GM23338 (cell line): Measurements from ENCODE around the gene LST1. TPM values are rescaled to one million over a fixed set of nuclear protein-coding genes. Genes with fewer than 3 reads are reported as not detected.

ENCODE experiments used
- ATAC-seq: fragments of 200-7000 bp; cut with Tn5 transposase; 3 replicates; pipeline ENCODE4 v1.9.1; 2020
- DNase-seq: peaks from one replicate; pipeline ENCODE4 v3.0.0-alpha.2; 2015; ENCODE audit warnings: low spot score
- H2AFZ ChIP-seq: fragments of 200-600 bp; sonication (generic); 2 replicates; pipeline ENCODE4 v1.8.0; 2016; ENCODE audit warnings: antibody characterized with exemption, mild to moderate bottlenecking, moderate library complexity
- H3F3A ChIP-seq: fragments of 200-600 bp; sonication (generic); replicated peaks from 2 replicates; pipeline ENCODE4 v1.8.0; 2017; ENCODE audit warnings: antibody characterized with exemption, mixed run types, low read depth
- H3K27ac ChIP-seq: fragments of 200-600 bp; sonication (generic); 2 replicates; pipeline ENCODE4 v1.6.1; 2016; ENCODE audit warnings: low read depth
- H3K27me3 ChIP-seq: fragments of 200-600 bp; sonication (generic); 2 replicates; pipeline ENCODE4 v1.8.0; 2016; ENCODE audit warnings: mild to moderate bottlenecking, mixed run types, moderate library complexity; ENCODE audit not compliant: insufficient read depth
- H3K36me3 ChIP-seq: fragments of 200-600 bp; sonication (generic); 2 replicates; pipeline ENCODE4 v1.8.0; 2016; ENCODE audit warnings: mild to moderate bottlenecking; ENCODE audit not compliant: insufficient read depth
- H3K4me1 ChIP-seq: fragments of 200-600 bp; sonication (generic); 2 replicates; pipeline ENCODE4 v1.8.0; 2016; ENCODE audit warnings: mild to moderate bottlenecking, moderate library complexity; ENCODE audit not compliant: insufficient read depth
- H3K4me2 ChIP-seq: fragments of 200-600 bp; sonication (generic); 2 replicates; pipeline ENCODE4 v1.7.1; 2017; ENCODE audit warnings: mixed run types
- H3K4me3 ChIP-seq: fragments of 200-600 bp; sonication (generic); 2 replicates; pipeline ENCODE4 v1.6.1; 2016; ENCODE audit warnings: mixed run types
- H3K79me2 ChIP-seq: fragments of 200-600 bp; sonication (generic); replicated peaks from 2 replicates; pipeline ENCODE4 v1.8.0; 2017; ENCODE audit warnings: mild to moderate bottlenecking; ENCODE audit not compliant: insufficient read depth
- H3K9me2 ChIP-seq: fragments of 200-600 bp; sonication (generic); 2 replicates; pipeline ENCODE4 v1.8.0; 2017; ENCODE audit not compliant: insufficient read depth
- H4K20me1 ChIP-seq: fragments of 200-600 bp; sonication (generic); replicated peaks from 2 replicates; pipeline ENCODE4 v1.8.0; 2017; ENCODE audit warnings: mild to moderate bottlenecking; ENCODE audit not compliant: insufficient read depth
- H3K27ac Mint-ChIP-seq: 2 replicates; pipeline ENCODE4 v1.8.0; 2020; ENCODE audit warnings: inconsistent platforms, mild to moderate bottlenecking, moderate library complexity, mixed read lengths
- H3K27me3 Mint-ChIP-seq: 3 replicates; pipeline ENCODE4 v1.8.0; 2022; ENCODE audit warnings: low read depth, mild to moderate bottlenecking, moderate library complexity, mixed read lengths, inconsistent platforms; ENCODE audit not compliant: insufficient read depth, poor library complexity
- H3K36me3 Mint-ChIP-seq: 3 replicates; pipeline ENCODE4 v1.8.0; 2021; ENCODE audit warnings: low read depth, mild to moderate bottlenecking, inconsistent platforms, moderate library complexity, mixed read lengths
- H3K4me1 Mint-ChIP-seq: 3 replicates; pipeline ENCODE4 v1.8.0; 2020; ENCODE audit warnings: mild to moderate bottlenecking, inconsistent platforms, mixed read lengths
- H3K4me3 Mint-ChIP-seq: 3 replicates; pipeline ENCODE4 v1.8.0; 2021; ENCODE audit warnings: moderate library complexity, mild to moderate bottlenecking, inconsistent platforms, mixed read lengths
- H3K9me3 Mint-ChIP-seq: 3 replicates; pipeline ENCODE4 v1.8.0; 2020; ENCODE audit warnings: moderate library complexity, mild to moderate bottlenecking, inconsistent platforms, mixed read lengths
- ETS1 ChIP-seq: IDR thresholded peaks from 2 replicates; pipeline ENCODE4 v1.6.1; 2016; ENCODE audit warnings: antibody characterized with exemption
- EZH2 ChIP-seq: fragments of 200-600 bp; sonication (generic); IDR thresholded peaks from one replicate; pipeline ENCODE4 v1.8.0; 2017; ENCODE audit warnings: antibody characterized with exemption, mild to moderate bottlenecking, low read depth; ENCODE audit not compliant: unreplicated experiment
- EZH2phosphoT487 ChIP-seq: fragments of 200-600 bp; sonication (generic); IDR thresholded peaks from one replicate; pipeline ENCODE4 v1.8.1; 2018; ENCODE audit warnings: antibody characterized with exemption; ENCODE audit not compliant: unreplicated experiment
- JUNB ChIP-seq: IDR thresholded peaks from one replicate; pipeline ENCODE4 v1.6.1; 2016; ENCODE audit warnings: antibody characterized with exemption; ENCODE audit not compliant: unreplicated experiment
- NANOG ChIP-seq: IDR thresholded peaks from 2 replicates; pipeline ENCODE4 v1.6.1; 2016; ENCODE audit warnings: antibody characterized with exemption, borderline replicate concordance
- POLR2AphosphoS5 ChIP-seq: IDR thresholded peaks from 2 replicates; pipeline ENCODE4 v1.6.1; 2016; ENCODE audit warnings: antibody characterized with exemption, low read depth
- REST ChIP-seq: IDR thresholded peaks from one replicate; pipeline ENCODE4 v1.6.1; 2018; ENCODE audit warnings: antibody characterized with exemption; ENCODE audit not compliant: unreplicated experiment
- ZNF114 ChIP-seq: fragments of 250-450 bp; sonication (Bioruptor Pico); IDR thresholded peaks from 2 replicates; pipeline ENCODE4 v1.5.0; 2020; ENCODE audit warnings: mild to moderate bottlenecking, moderate library complexity
- ZNF331 ChIP-seq: fragments of 250-450 bp; sonication (Bioruptor Pico); IDR thresholded peaks from 2 replicates; pipeline ENCODE4 v1.5.0; 2020; ENCODE audit warnings: low read depth, mild to moderate bottlenecking, moderate library complexity
- ZNF462 ChIP-seq: fragments of 250-450 bp; sonication (Bioruptor Pico); IDR thresholded peaks from 2 replicates; pipeline ENCODE4 v1.5.0; 2020; ENCODE audit warnings: mild to moderate bottlenecking, moderate library complexity
- polyA plus RNA-seq: library from polyadenylated mRNA; unstranded; fragments of >200 nt; fragmentation: Nextera tagmentation; extraction: Ambion mirVana; gene quantifications from 2 replicates; pipeline ENCODE4 v1.2.1, GENCODE V29; 2016
- total RNA-seq: library from RNA; depleted of rRNA; stranded (reverse); fragments of >200 nt; shearing (Covaris generic); gene quantifications from 2 replicates; pipeline ENCODE4 v1.2.3, GENCODE V29; 2014

LST1 gene
- total and polyA plus RNA-seq, 2 experiments from 2014 or later: 0.37 TPM; not detected in 1

GRCh38 chr6:31630177-31630934 is 44.3 kb downstream of the LST1 start:
- no peak for TF ChIP-seq ZNF114 (CRISPR knock-in tag)
- TF ChIP-seq ZNF331: no peak
- no peak for TF ChIP-seq NANOG
- TF ChIP-seq EZH2: no peak
- TF ChIP-seq ZNF462 (CRISPR knock-in tag): no peak
- Histone ChIP-seq H3K4me3 (no peak overlapping the region), H3K27ac (no peak overlapping the region), H2AFZ (no peak overlapping the region), H3K4me2 (no peak overlapping the region), H3K9me2 (no peaks in the 10 kb centered on the region), H3K4me1 (no peaks in the 10 kb centered on the region), H3K36me3 (peaks cover 80% of the 10 kb centered on the region), H3K27me3 (no peaks in the 10 kb centered on the region), H4K20me1 (peaks cover 49% of the 10 kb centered on the region), H3K79me2 (peaks cover 40% of the 10 kb centered on the region), H3F3A (peaks cover 68% of the 10 kb centered on the region)
- no peaks in the 10 kb centered on the region for H3K4me1 Mint-ChIP-seq
- peaks cover 11% of the 10 kb centered on the region for H3K27me3 Mint-ChIP-seq
- H3K27ac Mint-ChIP-seq: no peak overlapping the region
- no peak for ATAC-seq
- no peaks in the 10 kb centered on the region; the same call in 2 of the 3 replicates for H3K9me3 Mint-ChIP-seq
- no peak overlapping the region; the same call in 2 of the 3 replicates for H3K4me3 Mint-ChIP-seq
- H3K36me3 Mint-ChIP-seq: peaks cover 99% of the 10 kb centered on the region
- no peak for DNase-seq

- Mint-ChIP-seq H3K27ac (no peak overlapping the region), H3K27me3 (peaks cover 6% of the 10 kb centered on the region), H3K9me3 (no peaks in the 10 kb centered on the region; the same call in 2 of the 3 replicates), H3K36me3 (peaks cover 99% of the 10 kb centered on the region), H3K4me1 (no peaks in the 10 kb centered on the region), H3K4me3 (no peak overlapping the region)
- peaks cover 78% of the 10 kb centered on the region for H3K36me3 ChIP-seq
- H3K9me2 ChIP-seq: no peaks in the 10 kb centered on the region
- H3K27ac ChIP-seq: no peak overlapping the region
- DNase-seq (no peak), ATAC-seq (no peak)
- peaks cover 67% of the 10 kb centered on the region for H3F3A ChIP-seq
- no peak overlapping the region for H2AFZ ChIP-seq
- H3K79me2 ChIP-seq: peaks cover 32% of the 10 kb centered on the region
- H3K4me3 ChIP-seq: no peak overlapping the region
- no peaks in the 10 kb centered on the region for H3K27me3 ChIP-seq
- no peaks in the 10 kb centered on the region for H3K4me1 ChIP-seq
- H3K4me2 ChIP-seq: no peak overlapping the region
- H4K20me1 ChIP-seq: peaks cover 49% of the 10 kb centered on the region
- TF ChIP-seq EZH2phosphoT487 (no peak), ETS1 (no peak), ZNF331 (no peak), ZNF114 (CRISPR knock-in tag) (no peak), JUNB (no peak), REST (no peak), EZH2 (no peak), POLR2AphosphoS5 (no peak)
These were observed 45.1 kb downstream of the LST1 start for GRCh38 chr6:31631209-31631608.
